ENCODE measurements around the gene PTPRN2.
"Not testable (repeated sequence)": the region's sequence is repeated elsewhere in the genome, so short reads cannot be mapped to it uniquely, and the experiment has no call there.

The PTPRN2 gene

GRCh38 chr7:158053183-158053915 lies 534.3 kb downstream of the PTPRN2 start:
- DNase-seq = no peak

- no peak for DNase-seq
Measured at GRCh38 chr7:158052381-158053060, 535.1 kb downstream of the PTPRN2 start.

GRCh38 chr7:158051776-158052175 lies 535.8 kb downstream of the PTPRN2 start:
- DNase-seq = no peak

- no peak for DNase-seq
Measured at GRCh38 chr7:158050978-158051651, 536.5 kb downstream of the PTPRN2 start.

GRCh38 chr7:158050441-158050977 lies 537.1 kb downstream of the PTPRN2 start:
- DNase-seq = no peak

GRCh38 chr7:158049271-158049670 lies 538.4 kb downstream of the PTPRN2 start:
- DNase-seq = no peak

GRCh38 chr7:158048569-158048968 lies 539.1 kb downstream of the PTPRN2 start:
- DNase-seq = no peak

GRCh38 chr7:158047391-158048059 lies 540.1 kb downstream of the PTPRN2 start:
- DNase-seq = no peak

GRCh38 chr7:158046246-158046645 lies 541.4 kb downstream of the PTPRN2 start:
- DNase-seq = not testable (repeated sequence)

- DNase-seq = no peak
Measured at GRCh38 chr7:158044482-158044823, 543.2 kb downstream of the PTPRN2 start.

GRCh38 chr7:158043551-158044481 lies 543.8 kb downstream of the PTPRN2 start:
- DNase-seq = no peak

GRCh38 chr7:158042156-158042880 lies 545.3 kb downstream of the PTPRN2 start:
- no peak for DNase-seq

GRCh38 chr7:158040199-158040598 lies 547.4 kb downstream of the PTPRN2 start:
- DNase-seq = no peak

- no peak for DNase-seq
Measured at GRCh38 chr7:158039270-158039669, 548.4 kb downstream of the PTPRN2 start.

- DNase-seq = no peak
Measured at GRCh38 chr7:158037211-158037610, 550.4 kb downstream of the PTPRN2 start.

- DNase-seq = no peak
Measured at GRCh38 chr7:158035343-158035742, 552.3 kb downstream of the PTPRN2 start.

- no peak for DNase-seq
Measured at GRCh38 chr7:158034571-158034970, 553.1 kb downstream of the PTPRN2 start.

GRCh38 chr7:158033925-158034324 lies 553.7 kb downstream of the PTPRN2 start:
- not testable (repeated sequence) for DNase-seq

GRCh38 chr7:158033196-158033595 lies 554.4 kb downstream of the PTPRN2 start:
- DNase-seq = no peak

GRCh38 chr7:158032561-158033115 lies 555.0 kb downstream of the PTPRN2 start:
- no peak for DNase-seq

- DNase-seq = no peak
Measured at GRCh38 chr7:158031867-158032308, 555.7 kb downstream of the PTPRN2 start.
